Suprapubic skin (tissue), 4 donors: ENCODE measurements around the gene KIF6.

Source experiments
- CTCF ChIP-seq, 2 donors: fragments of 200-600 bp in 1 of 2; fragments of 450-650 bp in 1 of 2; sonication (generic) in 1 of 2; IDR thresholded peaks; one replicate each; pipeline ENCODE4 v1.5.1; 2016 to 2019; ENCODE audit warnings: antibody characterized with exemption in 2 of 2, mild to moderate bottlenecking in 1 of 2, moderate library complexity in 1 of 2
- POLR2A ChIP-seq, 2 donors: fragments of 450-650 bp; IDR thresholded peaks; one replicate each; pipeline ENCODE4 v1.6.1; 2017; ENCODE audit warnings: antibody characterized with exemption in 2 of 2, mild to moderate bottlenecking in 2 of 2, moderate library complexity in 2 of 2
- POLR2AphosphoS5 ChIP-seq, 3 donors: sonication (generic); formaldehyde crosslinking; IDR thresholded peaks; one replicate each; pipeline ENCODE4 v1.6.1; 2017; ENCODE audit warnings: antibody characterized with exemption in 3 of 3

GRCh38 chr6:39685489-39685826 lies 39.8 kb downstream of the KIF6 start:
- TF ChIP-seq POLR2A (IDR thresholded peaks at IDR 0.05), result no peak
- TF ChIP-seq CTCF (IDR thresholded peaks at IDR 0.05), result no peak
- TF ChIP-seq POLR2AphosphoS5 (IDR thresholded peaks at IDR 0.05), result no peak
